ENCODE results near the gene DGKH. TPM values are rescaled to one million over a fixed set of nuclear protein-coding genes. Genes with fewer than 3 reads are reported as not detected.

DGKH gene
- total and polyA plus RNA-seq, 10 of the 15 experiments (the other 5 are each of a cell fraction or from before 2014, with no cell fraction given) = 1.3 to 15.2 (median 7.3) TPM

DNA sequence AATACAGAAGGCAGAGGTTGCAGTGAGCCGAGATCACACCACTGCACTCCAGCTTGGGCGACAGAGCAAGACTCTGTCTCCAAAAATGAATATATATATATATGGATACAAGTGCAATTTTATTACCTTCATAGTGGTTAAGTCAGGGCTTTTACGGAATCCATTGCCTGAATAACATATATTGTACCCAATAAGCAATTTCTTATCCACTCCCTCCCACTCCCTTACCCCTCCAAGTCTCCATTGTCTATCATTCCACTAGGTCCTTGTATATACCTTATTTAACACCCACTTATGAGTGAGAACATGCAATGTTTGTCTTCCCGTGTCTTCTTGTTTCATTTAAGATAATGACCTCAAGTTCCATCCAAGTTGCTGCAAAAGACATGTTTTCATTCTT lies 175.2 kb downstream of the DGKH start:
- no peak overlapping the region for H3K4me3 ChIP-seq
- intact Hi-C loops (cut with micrococcal nuclease; ENCODE audit: unreplicated experiment) (no loop called here), in situ Hi-C loops (cut with MboI) (no loop called here)
- H3K27ac ChIP-seq (ENCODE audit: control insufficient read depth, insufficient read depth) = no peak overlapping the region
- TF ChIP-seq MYB (IDR thresholded peaks at IDR 0.05; ENCODE audit: borderline replicate concordance, low read depth, low read length) (no peak), TAF1 (IDR thresholded peaks at IDR 0.05; ENCODE audit: borderline replicate concordance, low read depth, low read length) (no peak), ZBTB40 (IDR thresholded peaks at IDR 0.05; ENCODE audit: borderline replicate concordance) (no peak), STAT3 (IDR thresholded peaks at IDR 0.05; ENCODE audit: low read depth, low read length) (no peak), IRF4 (IDR thresholded peaks at IDR 0.05; ENCODE audit: low read depth, low read length) (no peak), BACH1 (IDR thresholded peaks at IDR 0.05; ENCODE audit: borderline replicate concordance) (no peak)
- H3K4me2 ChIP-seq (ENCODE audit: control insufficient read depth, insufficient read depth) = no peak overlapping the region
- no peak for DNase-seq (ENCODE audit: low read depth, low spot score)
- WGBS (ENCODE audit: insufficient coverage, insufficient replicate concordance, low lambda C conversion rate, missing lambda C conversion rate) = 97% methylated on average over 4 of the region's 4 CpGs
- no peak for FAIRE-seq
- ChIA-PET RAD21 (ENCODE audit: unreplicated experiment) (no interaction called here), SMC1A (ENCODE audit: uncharacterized antibody, unreplicated experiment) (interaction anchor here (0.7 kb wide), 1 partner anchor 23 kb away, joined by 3 read pairs; no protein-coding TSS in a partner anchor), CTCF (no interaction called here), POLR2A (no interaction called here)
- H3K79me2 ChIP-seq (ENCODE audit: control insufficient read depth, insufficient read depth, low read length) = no peaks in the 10 kb centered on the region
- H3K9ac ChIP-seq (ENCODE audit: control insufficient read depth, insufficient read depth, low read length) = no peak overlapping the region
- ATAC-seq = no peak
- H3K27me3 ChIP-seq (replicated peaks in 1 of 2; ENCODE audit: control insufficient read depth in 2 of 2, insufficient read depth in 2 of 2, low read length in 1 of 2) = no peaks in the 10 kb centered on the region
- H3K36me3 ChIP-seq (ENCODE audit: control insufficient read depth in 2 of 2, insufficient read depth in 2 of 2, low read length in 1 of 2) = peaks cover 0 to 9% of the 10 kb centered on the region in 2 experiments; a peak in 2 of 4 replicates
- H3K4me1 ChIP-seq (ENCODE audit: control insufficient read depth, insufficient read depth, low read length) = no peaks in the 10 kb centered on the region
- H3K9me3 ChIP-seq (replicated peaks; ENCODE audit: control insufficient read depth, insufficient read depth, low read length) = no peaks in the 10 kb centered on the region
- BruUV-seq (replicated peaks) = no TSS peak
- H2AFZ ChIP-seq (ENCODE audit: control insufficient read depth, low read depth, low read length) = no peak overlapping the region
- no peaks in the 10 kb centered on the region for H4K20me1 ChIP-seq (ENCODE audit: control insufficient read depth, insufficient read depth)
